ENCODE results near the gene COX4I1.

The COX4I1 gene

DNA sequence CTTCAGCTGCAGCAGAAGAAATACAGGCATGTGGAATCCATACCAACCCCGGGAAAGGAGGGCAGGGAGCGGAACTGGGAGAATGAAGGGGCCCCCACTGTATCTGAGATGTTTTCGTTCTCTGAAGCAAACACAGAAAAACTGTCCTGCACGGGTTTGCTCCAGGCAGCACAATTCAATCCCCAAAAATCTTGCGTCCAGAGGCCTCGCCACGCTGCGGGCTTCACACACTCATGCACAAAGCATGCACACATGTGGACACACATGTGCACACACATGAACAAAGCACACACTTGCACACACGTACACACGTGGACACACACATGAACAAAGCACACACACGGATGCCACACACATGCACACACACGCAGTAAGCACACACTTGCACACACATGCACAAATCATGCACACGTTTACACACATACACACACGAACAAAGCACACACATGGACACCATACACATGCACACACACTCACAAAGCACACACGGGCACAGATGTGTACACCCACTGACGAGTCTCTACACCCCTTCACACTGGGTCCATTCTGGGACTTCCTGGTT is 27.3 kb downstream of the COX4I1 start:
- POLR2A ChIA-PET: no interaction called here
- no peak for DNase-seq (ENCODE audit: low read depth, low spot score)
- H3K4me3 ChIP-seq (ENCODE audit: low read depth, low read length): no peak overlapping the region
- CTCF ChIA-PET: no interaction called here
- TF ChIP-seq, protein P1, sequence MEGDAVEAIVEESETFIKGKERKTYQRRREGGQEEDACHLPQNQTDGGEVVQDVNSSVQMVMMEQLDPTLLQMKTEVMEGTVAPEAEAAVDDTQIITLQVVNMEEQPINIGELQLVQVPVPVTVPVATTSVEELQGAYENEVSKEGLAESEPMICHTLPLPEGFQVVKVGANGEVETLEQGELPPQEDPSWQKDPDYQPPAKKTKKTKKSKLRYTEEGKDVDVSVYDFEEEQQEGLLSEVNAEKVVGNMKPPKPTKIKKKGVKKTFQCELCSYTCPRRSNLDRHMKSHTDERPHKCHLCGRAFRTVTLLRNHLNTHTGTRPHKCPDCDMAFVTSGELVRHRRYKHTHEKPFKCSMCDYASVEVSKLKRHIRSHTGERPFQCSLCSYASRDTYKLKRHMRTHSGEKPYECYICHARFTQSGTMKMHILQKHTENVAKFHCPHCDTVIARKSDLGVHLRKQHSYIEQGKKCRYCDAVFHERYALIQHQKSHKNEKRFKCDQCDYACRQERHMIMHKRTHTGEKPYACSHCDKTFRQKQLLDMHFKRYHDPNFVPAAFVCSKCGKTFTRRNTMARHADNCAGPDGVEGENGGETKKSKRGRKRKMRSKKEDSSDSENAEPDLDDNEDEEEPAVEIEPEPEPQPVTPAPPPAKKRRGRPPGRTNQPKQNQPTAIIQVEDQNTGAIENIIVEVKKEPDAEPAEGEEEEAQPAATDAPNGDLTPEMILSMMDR (IDR thresholded peaks at IDR 0.05; ENCODE audit: insufficient read depth, low read length, missing control alignments): no peak

- no peak for DNase-seq (ENCODE audit: low read depth, low spot score)
- CTCF ChIA-PET: no interaction called here
Observed at GRCh38 chr16:85828166-85828565, 28.7 kb downstream of the COX4I1 start.

GRCh38 chr16:85829171-85829719 is 29.8 kb downstream of the COX4I1 start:
- POLR2A ChIA-PET: no interaction called here
- TF ChIP-seq, protein P1 (IDR thresholded peaks at IDR 0.05; ENCODE audit: insufficient read depth, low read length, missing control alignments): no peak
- CTCF ChIA-PET: interaction anchor here (10.2 kb wide), 1 partner anchor 8 kb away, joined by 86 read pairs; no protein-coding TSS in a partner anchor
- no peak overlapping the region for H3K4me3 ChIP-seq (ENCODE audit: low read depth, low read length)
- DNase-seq (ENCODE audit: low read depth, low spot score): no peak

More at GRCh38 chr16:85828166-85828565, 28.7 kb downstream of the COX4I1 start:
- POLR2A ChIA-PET: no interaction called here
- H3K4me3 ChIP-seq (ENCODE audit: low read depth, low read length): no peak overlapping the region
- TF ChIP-seq, protein P1 (IDR thresholded peaks at IDR 0.05; ENCODE audit: insufficient read depth, low read length, missing control alignments): no peak

DNA sequence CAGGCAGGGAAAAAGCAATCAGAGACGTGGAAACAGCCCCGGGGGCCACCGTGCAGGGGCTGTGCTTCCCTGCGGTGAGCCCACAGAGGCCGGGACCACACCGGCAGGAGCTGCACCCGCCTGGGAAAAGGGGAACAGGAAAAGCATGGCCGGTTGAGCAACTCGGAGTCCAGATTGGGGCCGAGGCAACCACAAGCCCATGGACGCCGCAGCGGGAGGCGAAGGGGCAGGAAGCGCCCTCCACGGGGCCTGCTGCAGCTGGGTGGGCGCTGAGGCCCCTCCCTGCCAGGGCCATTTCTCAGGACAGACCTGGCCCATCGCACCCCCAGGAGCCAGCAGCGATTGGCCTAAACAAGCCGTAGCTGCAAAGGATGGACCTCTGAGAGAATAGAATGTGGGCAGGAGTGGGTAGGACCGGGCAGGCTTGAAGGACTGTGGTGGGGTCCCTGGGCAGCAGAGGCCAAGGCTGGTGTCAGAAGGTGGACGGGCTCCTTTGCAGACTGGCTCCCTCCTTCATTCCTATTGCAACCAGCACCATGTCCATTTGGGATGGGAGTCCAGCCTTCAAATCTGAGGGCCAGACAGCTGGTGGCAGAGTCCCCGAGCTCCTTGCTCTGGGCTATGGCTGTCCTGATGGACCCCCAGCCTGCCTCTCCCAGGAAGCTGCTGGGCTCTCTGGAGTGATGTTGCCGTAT is 30.4 kb downstream of the COX4I1 start:
- ChIA-PET CTCF (interaction anchor here (1.2 to 10.2 kb wide), 2 partner anchors 9 to 186 kb away, joined by 4 to 86 read pairs; no protein-coding TSS in a partner anchor), POLR2A (no interaction called here)
- H3K4me3 ChIP-seq (ENCODE audit: low read depth, low read length): no peak overlapping the region
- TF ChIP-seq, protein P1 (IDR thresholded peaks at IDR 0.05; ENCODE audit: insufficient read depth, low read length, missing control alignments): no peak
- no peak for DNase-seq (ENCODE audit: low read depth, low spot score)

- CTCF ChIA-PET: interaction anchor here (1.2 to 10.2 kb wide), 2 partner anchors 10 to 185 kb away, joined by 4 to 86 read pairs; no protein-coding TSS in a partner anchor
Observed at GRCh38 chr16:85830821-85831220, 31.3 kb downstream of the COX4I1 start.

More at GRCh38 chr16:85830821-85831220, 31.3 kb downstream of the COX4I1 start:
- POLR2A ChIA-PET: no interaction called here
- no peak overlapping the region for H3K4me3 ChIP-seq (ENCODE audit: low read depth, low read length)
- TF ChIP-seq, protein P1 (IDR thresholded peaks at IDR 0.05; ENCODE audit: insufficient read depth, low read length, missing control alignments): no peak
- DNase-seq (ENCODE audit: low read depth, low spot score): no peak

Data from AG04449 (cell line).